HG03064 (cell line): ENCODE measurements around the gene LCT.

Source experiments
- ATAC-seq: cut with Tn5 transposase; IDR thresholded peaks from one replicate; pipeline ENCODE4 v1.9.1; 2021; ENCODE audit warnings: low read depth; ENCODE audit not compliant: unreplicated experiment

Gene LCT

GRCh38 chr2:135744760-135745314, 92.1 kb downstream of the LCT start:
- ATAC-seq = no peak

DNA sequence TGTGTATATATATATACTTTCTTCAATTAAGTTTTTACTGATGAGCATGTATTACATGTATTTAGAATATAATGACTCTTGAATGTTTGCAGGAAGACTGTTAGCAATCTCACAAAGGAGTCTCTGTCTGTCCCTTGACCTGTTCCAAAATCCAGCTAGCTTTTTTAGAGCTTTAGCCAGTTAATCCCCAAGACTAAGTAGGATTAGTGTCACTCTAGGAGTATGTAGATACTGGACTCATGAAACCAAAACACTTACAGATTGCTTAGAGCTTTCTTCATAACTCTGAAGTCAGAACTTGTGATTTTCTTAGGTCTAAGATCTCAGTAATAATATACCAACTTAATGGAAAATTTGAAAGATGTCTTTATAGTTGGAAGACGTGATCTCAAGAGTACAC, 93.1 kb downstream of the LCT start:
- no peak for ATAC-seq

- ATAC-seq = peak; percentile 21
Measured at GRCh38 chr2:135742325-135742757, 94.6 kb downstream of the LCT start.

GRCh38 chr2:135741395-135742324, 95.3 kb downstream of the LCT start, which contains the start of gene UBXN4:
Gene UBXN4 (plus strand): TSS chr2:135741855. CDS start chr2:135741930, 75 bp downstream.
- ATAC-seq = peak; percentile 97

- ATAC-seq = no peak
Measured at GRCh38 chr2:135741043-135741394, 96.0 kb downstream of the LCT start.

DNA sequence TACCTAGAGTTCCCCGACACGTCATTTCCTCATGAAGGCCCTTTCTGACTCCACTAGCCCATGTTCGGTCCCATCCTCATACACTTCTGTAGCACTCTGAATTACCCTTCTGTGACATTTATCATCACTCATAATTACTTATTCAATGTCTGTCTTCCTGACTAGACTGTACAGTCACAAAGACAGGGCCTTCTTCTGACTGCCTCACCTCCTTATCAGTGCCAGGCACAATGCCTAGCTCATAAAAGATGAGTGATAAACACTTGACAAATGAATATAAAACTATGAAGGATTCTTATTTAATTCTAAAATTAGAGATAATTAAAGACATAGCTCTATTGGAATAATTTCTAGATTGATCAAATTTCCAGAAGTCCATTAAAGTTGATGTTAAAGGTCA, 96.8 kb downstream of the LCT start:
- ATAC-seq = no peak
